ENCODE results near the gene CBX7.

GRCh38 chr22:39115977-39116621 lies 36.4 kb downstream of the CBX7 start:
- TF ChIP-seq POLR2AphosphoS5 (IDR thresholded peaks at IDR 0.05; ENCODE audit: borderline replicate concordance, low read depth, low read length) = no peak
- TF ChIP-seq EZH2 (IDR thresholded peaks at IDR 0.05) = no peak
